Cardiac fibroblast (primary cell): ENCODE measurements around the gene CNKSR2.

Experiments used
- DNase-seq, 2 donors: peaks; one replicate each; pipeline versions ENCODE4 v3.0.0 to v3.0.0-alpha.2; 2010; ENCODE audit warnings: low read depth in 2 of 2
- H3K4me3 ChIP-seq, 2 donors: replicated peaks in 1 of 2; 1 replicate in 1 of 2; 2 replicates in 1 of 2; pipeline ENCODE4 v1.5.1; 2011; ENCODE audit warnings: low read depth in 2 of 2, low read length in 2 of 2, mild to moderate bottlenecking in 2 of 2, moderate library complexity in 1 of 2
- TF ChIP-seq, protein P1 (sequence below): IDR thresholded peaks from one replicate; pipeline ENCODE4 v1.5.1; 2011; ENCODE audit warnings: low read depth, mild to moderate bottlenecking, low read length, inconsistent platforms

Gene CNKSR2

DNA sequence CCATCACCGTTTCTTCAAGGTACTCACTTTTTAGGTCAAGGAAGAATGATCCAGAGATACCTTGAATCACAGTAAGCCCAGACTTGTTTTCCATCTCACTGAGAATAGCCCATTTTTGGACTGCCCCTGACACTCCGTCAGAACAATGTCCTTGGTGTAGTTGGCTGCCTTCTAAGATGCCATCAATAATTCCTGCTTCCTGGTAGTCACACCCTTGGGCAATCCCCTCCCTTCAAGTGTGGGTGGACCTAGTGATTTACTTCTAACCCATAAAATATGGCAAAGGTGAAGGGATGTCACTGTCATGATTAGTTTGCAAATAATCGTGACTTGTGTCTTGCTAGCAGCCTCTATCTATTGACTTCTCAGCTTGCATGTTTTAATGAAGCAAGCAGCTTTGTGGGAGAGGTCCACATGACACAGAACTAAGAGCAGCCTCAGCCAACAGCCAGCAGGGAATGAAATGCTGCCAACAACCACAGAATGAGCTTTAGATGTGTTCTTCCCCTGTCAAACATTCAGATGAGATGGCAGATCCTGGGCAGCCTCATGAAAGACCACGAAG is 303.9 kb downstream of the CNKSR2 start:
- no peak overlapping the region for H3K4me3 ChIP-seq
- no peak for DNase-seq
- TF ChIP-seq, protein P1, sequence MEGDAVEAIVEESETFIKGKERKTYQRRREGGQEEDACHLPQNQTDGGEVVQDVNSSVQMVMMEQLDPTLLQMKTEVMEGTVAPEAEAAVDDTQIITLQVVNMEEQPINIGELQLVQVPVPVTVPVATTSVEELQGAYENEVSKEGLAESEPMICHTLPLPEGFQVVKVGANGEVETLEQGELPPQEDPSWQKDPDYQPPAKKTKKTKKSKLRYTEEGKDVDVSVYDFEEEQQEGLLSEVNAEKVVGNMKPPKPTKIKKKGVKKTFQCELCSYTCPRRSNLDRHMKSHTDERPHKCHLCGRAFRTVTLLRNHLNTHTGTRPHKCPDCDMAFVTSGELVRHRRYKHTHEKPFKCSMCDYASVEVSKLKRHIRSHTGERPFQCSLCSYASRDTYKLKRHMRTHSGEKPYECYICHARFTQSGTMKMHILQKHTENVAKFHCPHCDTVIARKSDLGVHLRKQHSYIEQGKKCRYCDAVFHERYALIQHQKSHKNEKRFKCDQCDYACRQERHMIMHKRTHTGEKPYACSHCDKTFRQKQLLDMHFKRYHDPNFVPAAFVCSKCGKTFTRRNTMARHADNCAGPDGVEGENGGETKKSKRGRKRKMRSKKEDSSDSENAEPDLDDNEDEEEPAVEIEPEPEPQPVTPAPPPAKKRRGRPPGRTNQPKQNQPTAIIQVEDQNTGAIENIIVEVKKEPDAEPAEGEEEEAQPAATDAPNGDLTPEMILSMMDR = no peak

DNA sequence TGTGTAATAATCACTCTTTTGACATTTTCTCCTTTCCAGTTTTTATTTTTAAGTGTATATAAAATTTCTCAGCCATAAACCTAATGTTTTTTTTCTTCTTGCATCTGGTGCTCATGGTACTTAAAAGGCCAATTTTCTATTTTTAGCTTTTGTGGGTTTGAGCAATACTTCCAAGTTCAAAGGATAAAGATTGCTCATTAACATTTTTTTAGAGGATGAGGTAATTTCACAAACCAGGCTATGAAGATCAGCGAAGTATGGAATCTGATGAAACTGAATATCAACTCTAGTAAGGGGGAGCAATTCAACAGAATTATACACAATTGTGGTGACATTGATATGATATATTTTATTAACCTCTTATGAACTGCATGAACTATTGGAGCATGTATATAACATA is 309.7 kb downstream of the CNKSR2 start:
- TF ChIP-seq, protein P1 = no peak
- peak in 1 of 2 donors; percentile 36 for DNase-seq
- H3K4me3 ChIP-seq = no peak overlapping the region

DNA sequence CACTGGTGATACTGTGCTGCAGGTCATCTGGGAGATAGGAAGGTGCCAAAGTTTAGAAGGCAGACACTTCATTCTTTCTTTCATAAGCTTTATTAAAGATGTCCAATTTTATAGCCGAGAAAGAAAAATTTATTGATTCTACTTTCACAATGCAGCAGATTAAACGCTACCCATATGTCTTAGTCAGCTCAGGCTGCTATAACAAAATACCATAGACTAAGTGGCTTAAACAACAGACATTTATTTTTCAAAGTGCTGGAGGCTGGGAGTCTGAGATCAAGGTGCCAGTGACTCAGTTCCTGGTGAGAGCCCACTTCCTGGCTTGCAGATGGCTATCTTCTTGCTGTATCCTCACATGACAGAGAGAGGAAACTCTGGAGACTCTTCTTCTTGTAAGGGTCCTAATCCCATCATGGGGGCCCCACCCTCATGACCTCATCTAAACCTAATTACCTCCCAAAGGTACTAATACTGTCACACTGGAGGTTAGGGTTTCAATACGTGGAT is 317.3 kb downstream of the CNKSR2 start:
- no peak for DNase-seq
- no peak overlapping the region for H3K4me3 ChIP-seq
- TF ChIP-seq, protein P1 = no peak

DNA sequence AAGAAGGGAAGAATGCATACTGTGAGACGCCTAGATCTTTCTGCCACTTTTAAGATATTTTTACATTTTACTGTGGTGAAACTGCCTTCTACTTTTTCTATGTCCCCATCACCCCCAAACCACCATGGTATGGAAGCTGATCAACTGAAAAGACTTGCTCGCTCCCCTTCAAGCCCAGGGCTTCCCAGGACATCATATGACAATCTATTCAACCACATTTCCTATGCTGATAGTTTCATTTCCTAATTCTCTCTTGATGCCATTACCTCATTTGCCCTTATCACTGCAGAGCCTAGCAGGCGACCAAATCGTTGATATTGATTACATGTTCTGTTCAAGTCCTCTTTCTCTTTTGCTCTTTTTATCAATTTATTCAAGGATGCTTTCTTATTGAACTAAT is 324.1 kb downstream of the CNKSR2 start:
- TF ChIP-seq, protein P1 = no peak
- no peak for DNase-seq
- H3K4me3 ChIP-seq = no peak overlapping the region

DNA sequence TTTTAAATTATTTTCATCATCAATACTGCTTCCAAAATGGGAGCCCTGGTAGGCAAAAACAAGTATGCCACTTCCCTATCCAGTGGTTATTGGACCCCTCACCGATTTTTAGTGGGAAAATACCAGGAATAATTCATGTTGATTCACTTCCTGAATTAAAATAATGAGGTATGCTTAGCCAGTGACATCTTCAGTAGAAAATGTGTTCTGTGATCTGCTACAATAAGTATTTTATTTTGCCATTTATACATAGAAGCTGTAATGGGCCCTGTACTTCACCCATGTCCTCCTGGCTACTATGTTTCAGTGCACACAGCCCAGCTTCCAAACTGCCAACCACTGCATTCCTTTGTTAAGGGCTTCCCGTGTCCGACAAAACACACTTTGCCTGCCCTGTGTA is 324.9 kb downstream of the CNKSR2 start:
- H3K4me3 ChIP-seq = no peak overlapping the region
- DNase-seq = no peak
- TF ChIP-seq, protein P1 = no peak

DNA sequence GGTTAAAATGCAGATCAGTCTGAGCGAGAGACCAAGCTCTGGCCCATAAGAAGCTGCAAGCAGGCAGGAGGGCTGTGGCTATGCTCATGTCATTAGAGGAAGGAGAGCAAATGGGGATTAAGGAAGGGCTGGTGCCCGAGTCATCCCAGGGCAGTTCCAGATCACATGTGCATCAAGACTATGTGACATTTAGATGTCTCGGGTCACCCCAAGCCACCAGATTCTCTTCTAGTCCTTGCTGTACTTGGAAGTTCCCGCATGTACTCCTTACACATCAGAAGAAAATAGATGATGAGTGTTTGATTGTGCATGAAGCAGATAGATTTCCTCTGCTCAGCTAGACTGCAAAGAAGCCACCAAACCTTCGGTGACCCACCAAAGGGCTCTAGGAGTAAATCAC is 326.1 kb downstream of the CNKSR2 start:
- TF ChIP-seq, protein P1 = no peak
- DNase-seq = no peak
- no peak overlapping the region for H3K4me3 ChIP-seq

DNA sequence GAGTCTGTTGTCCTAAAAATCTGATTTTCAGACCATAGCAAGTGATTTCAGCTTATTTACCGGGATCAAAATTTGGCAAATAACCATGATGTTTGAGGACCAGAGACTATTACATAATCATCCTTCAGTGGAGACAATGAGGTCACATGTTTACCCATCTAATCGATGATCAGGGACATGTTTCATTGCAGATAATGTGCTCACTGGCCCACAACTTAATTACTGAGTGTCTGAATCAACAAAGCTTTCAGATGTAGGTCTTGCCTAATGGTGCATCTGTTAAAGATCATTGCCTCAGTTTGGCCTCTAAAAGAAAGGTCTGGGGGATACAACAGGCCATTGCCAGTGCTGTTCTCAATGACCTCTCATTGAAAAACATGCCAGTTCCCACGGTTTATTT is 326.7 kb downstream of the CNKSR2 start:
- no peak for DNase-seq
- no peak overlapping the region for H3K4me3 ChIP-seq
- TF ChIP-seq, protein P1 = no peak
